Spinal cord (tissue), 10 donors: Measurements from ENCODE around the gene THBS2. TPM values are rescaled to one million over a fixed set of nuclear protein-coding genes. Genes with fewer than 3 reads are reported as not detected.

Experiments
- DNase-seq, 6 donors: peaks; one replicate each; pipeline versions ENCODE4 v3.0.0 to v3.0.0-alpha.2; 2013 to 2015; ENCODE audit warnings: low spot score in 6 of 6, low read depth in 4 of 6
- H3K27ac ChIP-seq: one replicate; pipeline ENCODE4 v1.5.1; 2013; ENCODE audit warnings: low read depth, low read length, control low read depth
- H3K27me3 ChIP-seq: one replicate; pipeline ENCODE4 v1.6.1; 2013; ENCODE audit warnings: low read length; ENCODE audit not compliant: control insufficient read depth, insufficient read depth
- H3K36me3 ChIP-seq: one replicate; pipeline ENCODE4 v1.6.1; 2013; ENCODE audit warnings: low read length; ENCODE audit not compliant: control insufficient read depth, insufficient read depth
- H3K4me1 ChIP-seq: one replicate; pipeline ENCODE4 v1.6.1; 2013; ENCODE audit warnings: low read length; ENCODE audit not compliant: control insufficient read depth, insufficient read depth
- H3K4me3 ChIP-seq: one replicate; pipeline ENCODE4 v1.5.1; 2013; ENCODE audit warnings: low read depth, low read length, control low read depth
- H3K9me3 ChIP-seq: one replicate; pipeline ENCODE4 v1.6.1; 2013; ENCODE audit warnings: low read length; ENCODE audit not compliant: control insufficient read depth, insufficient read depth
- WGBS: methylation state at CpG from one replicate; pipeline ENCODE4 v1.1.5; 2013; ENCODE audit warnings: missing lambda C conversion rate; ENCODE audit not compliant: insufficient coverage; 5-methylcytosine and 5-hydroxymethylcytosine counted together
- polyA plus RNA-seq, 2 donors: library from polyadenylated mRNA; unstranded; fragments of 120-200 nt; gene quantifications; one replicate each; pipeline ENCODE4 v1.2.1, GENCODE V29; 2013; ENCODE audit not compliant: insufficient read length in 2 of 2
- total RNA-seq, 2 donors: library from RNA; depleted of rRNA in 1 of 2; stranded (reverse); fragments of 120-200 nt in 1 of 2; fragments of >200 nt in 1 of 2; gene quantifications; one replicate each; pipeline versions ENCODE4 v1.2.3 to v1.2.4, GENCODE V29; 2013 to 2014
- donor health status: healthy.

THBS2 gene
- total and polyA plus RNA-seq, 4 donors = 44.3 to 99.4 (median 70.0) TPM

- H3K36me3 ChIP-seq = no peaks in the 10 kb centered on the region
- H3K27me3 ChIP-seq = no peaks in the 10 kb centered on the region
- no peak overlapping the region for H3K4me3 ChIP-seq
- H3K27ac ChIP-seq = no peak overlapping the region
- WGBS = 96% methylated on average over 20 of the region's 25 CpGs
- no peak for DNase-seq
- no peaks in the 10 kb centered on the region for H3K9me3 ChIP-seq
- H3K4me1 ChIP-seq = peaks cover 3% of the 10 kb centered on the region
Measured at GRCh38 chr6:169173532-169174268, 79.9 kb downstream of the THBS2 start.

GRCh38 chr6:169172946-169173345 lies 80.7 kb downstream of the THBS2 start:
- DNase-seq = no peak
- Histone ChIP-seq H3K9me3 (no peaks in the 10 kb centered on the region), H3K27ac (no peak overlapping the region), H3K4me1 (peaks cover 3% of the 10 kb centered on the region), H3K4me3 (no peak overlapping the region), H3K27me3 (no peaks in the 10 kb centered on the region), H3K36me3 (no peaks in the 10 kb centered on the region)
- WGBS = 90% methylated on average over 4 of the region's 9 CpGs

- H3K36me3 ChIP-seq = no peaks in the 10 kb centered on the region
- no peak overlapping the region for H3K27ac ChIP-seq
- no peaks in the 10 kb centered on the region for H3K9me3 ChIP-seq
- H3K4me3 ChIP-seq = no peak overlapping the region
- no peaks in the 10 kb centered on the region for H3K27me3 ChIP-seq
- 84% methylated on average over 8 of the region's 12 CpGs for WGBS
- no peak for DNase-seq
- H3K4me1 ChIP-seq = peaks cover 3% of the 10 kb centered on the region
Measured at GRCh38 chr6:169172456-169172855, 81.2 kb downstream of the THBS2 start.

GRCh38 chr6:169171951-169172350 lies 81.7 kb downstream of the THBS2 start:
- H3K4me3 ChIP-seq = no peak overlapping the region
- 80% methylated on average over 6 of the region's 8 CpGs for WGBS
- no peaks in the 10 kb centered on the region for H3K27me3 ChIP-seq
- no peak for DNase-seq
- no peak overlapping the region for H3K27ac ChIP-seq
- H3K4me1 ChIP-seq = peaks cover 3% of the 10 kb centered on the region
- no peaks in the 10 kb centered on the region for H3K9me3 ChIP-seq
- no peaks in the 10 kb centered on the region for H3K36me3 ChIP-seq

GRCh38 chr6:169171016-169171415 lies 82.6 kb downstream of the THBS2 start:
- H3K9me3 ChIP-seq = no peaks in the 10 kb centered on the region
- no peak for DNase-seq
- no peak overlapping the region for H3K27ac ChIP-seq
- H3K36me3 ChIP-seq = no peaks in the 10 kb centered on the region
- no peaks in the 10 kb centered on the region for H3K27me3 ChIP-seq
- 96% methylated on average over 14 of the region's 16 CpGs for WGBS
- peaks cover 3% of the 10 kb centered on the region for H3K4me1 ChIP-seq
- no peak overlapping the region for H3K4me3 ChIP-seq

- H3K4me3 ChIP-seq = no peak overlapping the region
- H3K36me3 ChIP-seq = no peaks in the 10 kb centered on the region
- H3K27me3 ChIP-seq = no peaks in the 10 kb centered on the region
- no peak overlapping the region for H3K27ac ChIP-seq
- H3K9me3 ChIP-seq = no peaks in the 10 kb centered on the region
- WGBS = 96% methylated on average over 10 of the region's 11 CpGs
- H3K4me1 ChIP-seq = peaks cover 7% of the 10 kb centered on the region
- DNase-seq = no peak
Measured at GRCh38 chr6:169170583-169170955, 83.1 kb downstream of the THBS2 start.

- Histone ChIP-seq H3K9me3 (no peaks in the 10 kb centered on the region), H3K4me3 (no peak overlapping the region), H3K27ac (no peak overlapping the region), H3K4me1 (peaks cover 8% of the 10 kb centered on the region), H3K27me3 (no peaks in the 10 kb centered on the region), H3K36me3 (no peaks in the 10 kb centered on the region)
- no peak for DNase-seq
- WGBS = 89% methylated on average over 13 of the region's 16 CpGs
Measured at GRCh38 chr6:169169941-169170582, 83.6 kb downstream of the THBS2 start.

GRCh38 chr6:169169375-169169774 lies 84.3 kb downstream of the THBS2 start:
- no peaks in the 10 kb centered on the region for H3K36me3 ChIP-seq
- 91% methylated on average over 11 of the region's 17 CpGs for WGBS
- no peak overlapping the region for H3K27ac ChIP-seq
- no peaks in the 10 kb centered on the region for H3K9me3 ChIP-seq
- no peaks in the 10 kb centered on the region for H3K27me3 ChIP-seq
- peaks cover 8% of the 10 kb centered on the region for H3K4me1 ChIP-seq
- no peak for DNase-seq
- no peak overlapping the region for H3K4me3 ChIP-seq

GRCh38 chr6:169168706-169169105 lies 84.9 kb downstream of the THBS2 start:
- Histone ChIP-seq H3K9me3 (no peaks in the 10 kb centered on the region), H3K4me3 (no peak overlapping the region), H3K4me1 (peaks cover 8% of the 10 kb centered on the region), H3K36me3 (no peaks in the 10 kb centered on the region), H3K27ac (no peak overlapping the region), H3K27me3 (no peaks in the 10 kb centered on the region)
- DNase-seq = no peak
- 51% methylated on average over 7 of the region's 16 CpGs for WGBS

GRCh38 chr6:169168302-169168630 lies 85.4 kb downstream of the THBS2 start:
- Histone ChIP-seq H3K27me3 (no peaks in the 10 kb centered on the region), H3K36me3 (no peaks in the 10 kb centered on the region), H3K27ac (no peak overlapping the region), H3K9me3 (no peaks in the 10 kb centered on the region), H3K4me3 (no peak overlapping the region), H3K4me1 (peaks cover 8% of the 10 kb centered on the region)
- DNase-seq = no peak
- 97% methylated on average over 13 of the region's 15 CpGs for WGBS
